Thyroid gland (tissue), 4 donors: Measurements from ENCODE around the gene MED8.

Source experiments
- CTCF ChIP-seq, 6 experiments: fragments of 200-600 bp in 3 of 6; fragments of 450-650 bp in 3 of 6; sonication (generic) in 3 of 6; IDR thresholded peaks; one replicate each; pipeline ENCODE4 v1.5.1; 2016 to 2019; ENCODE audit warnings: antibody characterized with exemption in 6 of 6, mild to moderate bottlenecking in 2 of 6, inconsistent platforms in 1 of 6, moderate library complexity in 1 of 6
- POLR2A ChIP-seq, 2 donors: fragments of 450-650 bp; IDR thresholded peaks; one replicate each; pipeline ENCODE4 v1.6.1; 2017; ENCODE audit warnings: antibody characterized with exemption in 2 of 2, mild to moderate bottlenecking in 2 of 2, moderate library complexity in 1 of 2

GRCh38 chr1:43438576-43438952, 49.0 kb upstream of the MED8 start:
- TF ChIP-seq CTCF (IDR thresholded peaks at IDR 0.05) (no peak), POLR2A (IDR thresholded peaks at IDR 0.05) (no peak)
